CD8-positive, alpha-beta memory T cell (primary cell): Measurements from ENCODE around the gene SPNS2. TPM values are rescaled to one million over a fixed set of nuclear protein-coding genes. Genes with fewer than 3 reads are reported as not detected.

Experiments used
- CTCF ChIA-PET: fragments of 350-600 bp; sonication (Branson Sonifier 250); formaldehyde crosslinking; loops from one replicate; lab custom pipeline; 2021; ENCODE audit warnings: antibody characterized with exemption; lab: Charles Lee
- POLR2A ChIA-PET: fragments of 350-600 bp; sonication (Branson Sonifier 250); formaldehyde crosslinking; loops from one replicate; lab custom pipeline; 2021; ENCODE audit warnings: antibody characterized with exemption; lab: Charles Lee
- DNase-seq, 5 donors: peaks; one replicate each; pipeline versions ENCODE4 v3.0.0 to v3.0.0-alpha.2; 2020 to 2022; ENCODE audit warnings: mixed read lengths in 1 of 5
- H3K27ac ChIP-seq: one replicate; pipeline ENCODE4 v1.7.0; 2013; ENCODE audit warnings: low read depth, mild to moderate bottlenecking, low read length, moderate library complexity
- H3K27me3 ChIP-seq: 2 replicates; pipeline ENCODE4 v1.7.0; 2013; ENCODE audit warnings: low read length, mild to moderate bottlenecking; ENCODE audit not compliant: insufficient read depth, poor library complexity, severe bottlenecking
- H3K36me3 ChIP-seq: 2 replicates; pipeline ENCODE4 v1.7.0; 2013; ENCODE audit warnings: mild to moderate bottlenecking, low read length, moderate library complexity; ENCODE audit not compliant: insufficient read depth
- H3K4me1 ChIP-seq: 2 replicates; pipeline ENCODE4 v1.7.0; 2013; ENCODE audit warnings: mild to moderate bottlenecking, low read length, moderate library complexity; ENCODE audit not compliant: insufficient read depth
- H3K4me3 ChIP-seq: 2 replicates; pipeline ENCODE4 v1.7.0; 2013; ENCODE audit warnings: mild to moderate bottlenecking, low read length
- H3K9me3 ChIP-seq: 2 replicates; pipeline ENCODE4 v1.7.0; 2013; ENCODE audit warnings: mild to moderate bottlenecking, low read length
- H3K27ac Mint-ChIP-seq, 8 donors: one replicate each; pipeline ENCODE4 v1.8.0; 2020 to 2021; ENCODE audit warnings: mixed read lengths in 8 of 8, mild to moderate bottlenecking in 6 of 8, inconsistent platforms in 3 of 8, moderate library complexity in 3 of 8
- H3K27me3 Mint-ChIP-seq, 2 donors: one replicate each; pipeline ENCODE4 v1.8.0; 2020 to 2021; ENCODE audit warnings: mixed read lengths in 2 of 2, mild to moderate bottlenecking in 1 of 2, moderate library complexity in 1 of 2
- H3K36me3 Mint-ChIP-seq, 3 donors: one replicate each; pipeline ENCODE4 v1.8.0; 2020 to 2021; ENCODE audit warnings: mixed read lengths in 3 of 3, inconsistent platforms in 1 of 3, mild to moderate bottlenecking in 1 of 3
- H3K4me1 Mint-ChIP-seq, 3 donors: one replicate each; pipeline ENCODE4 v1.8.0; 2020 to 2021; ENCODE audit warnings: mixed read lengths in 3 of 3, inconsistent platforms in 1 of 3, mild to moderate bottlenecking in 1 of 3
- H3K4me3 Mint-ChIP-seq, 7 donors: one replicate each; pipeline ENCODE4 v1.8.0; 2020 to 2021; ENCODE audit warnings: mixed read lengths in 7 of 7, mild to moderate bottlenecking in 6 of 7, moderate library complexity in 4 of 7, inconsistent platforms in 2 of 7
- H3K9me3 Mint-ChIP-seq, 5 donors: one replicate each; pipeline ENCODE4 v1.8.0; 2020 to 2022; ENCODE audit warnings: mixed read lengths in 5 of 5, mild to moderate bottlenecking in 3 of 5, moderate library complexity in 2 of 5, inconsistent platforms in 1 of 5
- polyA plus RNA-seq: library from polyadenylated mRNA; unstranded; fragments of 300-500 nt; fragmentation: Illumina TruSeq; gene quantifications from one replicate; pipeline ENCODE4 v1.2.3, GENCODE V29; 2021
- total RNA-seq, 2 experiments: library from RNA; stranded (reverse); gene quantifications; one replicate each; pipeline ENCODE4 v1.2.3, GENCODE V29; 2021

SPNS2 gene
- total and polyA plus RNA-seq, 3 experiments from 2014 or later: 0.10 to 0.50 (median 0.49) TPM

- CTCF ChIA-PET: no interaction called here
- H3K36me3 Mint-ChIP-seq: peaks cover 0 to 63% (median 0%) of the 10 kb centered on the region in 3 donors
- POLR2A ChIA-PET: no interaction called here
- no peaks in the 10 kb centered on the region for H3K9me3 Mint-ChIP-seq
- no peak for DNase-seq
- H3K27me3 Mint-ChIP-seq: no peaks in the 10 kb centered on the region
- Histone ChIP-seq H3K36me3 (peaks cover 14% of the 10 kb centered on the region), H3K27ac (no peak overlapping the region), H3K4me3 (no peak overlapping the region), H3K27me3 (no peaks in the 10 kb centered on the region), H3K4me1 (no peaks in the 10 kb centered on the region), H3K9me3 (no peaks in the 10 kb centered on the region)
- peaks cover 0 to 4% (median 0%) of the 10 kb centered on the region in 3 donors for H3K4me1 Mint-ChIP-seq
- H3K4me3 Mint-ChIP-seq: no peak overlapping the region
- H3K27ac Mint-ChIP-seq: no peak overlapping the region
These were observed 41.0 kb downstream of the SPNS2 start for GRCh38 chr17:4539576-4540223.

- no peak for DNase-seq
- no peaks in the 10 kb centered on the region for H3K9me3 Mint-ChIP-seq
- H3K27ac Mint-ChIP-seq: peak overlapping the region in 1 of 8 donors; percentile 64
- no peak overlapping the region for H3K4me3 ChIP-seq
- peaks cover 0 to 4% (median 0%) of the 10 kb centered on the region in 3 donors for H3K4me1 Mint-ChIP-seq
- H3K27me3 Mint-ChIP-seq: no peaks in the 10 kb centered on the region
- no peak overlapping the region for H3K4me3 Mint-ChIP-seq
- no peak overlapping the region for H3K27ac ChIP-seq
- H3K36me3 ChIP-seq: peaks cover 14% of the 10 kb centered on the region
- H3K9me3 ChIP-seq: no peaks in the 10 kb centered on the region
- H3K27me3 ChIP-seq: no peaks in the 10 kb centered on the region
- H3K36me3 Mint-ChIP-seq: peaks cover 0 to 67% (median 0%) of the 10 kb centered on the region in 3 donors
- ChIA-PET CTCF (no interaction called here), POLR2A (no interaction called here)
- H3K4me1 ChIP-seq: no peaks in the 10 kb centered on the region
These were observed 41.6 kb downstream of the SPNS2 start for GRCh38 chr17:4540224-4540651.

GRCh38 chr17:4540687-4541327 is 42.1 kb downstream of the SPNS2 start:
- Mint-ChIP-seq H3K4me1 (peaks cover 0 to 2% (median 0%) of the 10 kb centered on the region in 3 donors), H3K4me3 (no peak overlapping the region), H3K9me3 (no peaks in the 10 kb centered on the region), H3K27ac (peak overlapping the region in 1 of 8 donors; percentile 73), H3K27me3 (no peaks in the 10 kb centered on the region), H3K36me3 (peaks cover 0 to 68% (median 0%) of the 10 kb centered on the region in 3 donors)
- H3K36me3 ChIP-seq: peaks cover 14% of the 10 kb centered on the region
- CTCF ChIA-PET: interaction anchor here (1.4 kb wide), 1 partner anchor 59 kb away, joined by 3 read pairs; no protein-coding TSS in a partner anchor
- H3K4me3 ChIP-seq: no peak overlapping the region
- no peak for DNase-seq
- H3K27ac ChIP-seq: no peak overlapping the region
- no peaks in the 10 kb centered on the region for H3K27me3 ChIP-seq
- no peaks in the 10 kb centered on the region for H3K9me3 ChIP-seq
- POLR2A ChIA-PET: interaction anchor here (0.7 kb wide), 1 partner anchor 48 kb away, joined by 4 read pairs; no protein-coding TSS in a partner anchor
- H3K4me1 ChIP-seq: no peaks in the 10 kb centered on the region

GRCh38 chr17:4541328-4542002 is 42.8 kb downstream of the SPNS2 start:
- Mint-ChIP-seq H3K4me1 (peaks cover 0 to 2% (median 0%) of the 10 kb centered on the region in 3 donors), H3K27ac (peak overlapping the region in 1 of 8 donors; percentile 43), H3K9me3 (no peaks in the 10 kb centered on the region), H3K36me3 (peaks cover 0 to 75% (median 0%) of the 10 kb centered on the region in 3 donors), H3K27me3 (no peaks in the 10 kb centered on the region), H3K4me3 (no peak overlapping the region)
- no peak for DNase-seq
- H3K36me3 ChIP-seq: peaks cover 15% of the 10 kb centered on the region
- CTCF ChIA-PET: interaction anchor here (1.0 to 1.4 kb wide), 2 partner anchors 60 to 120 kb away, joined by 3 read pairs; no protein-coding TSS in a partner anchor
- POLR2A ChIA-PET: interaction anchor here (0.7 kb wide), 1 partner anchor 48 kb away, joined by 4 read pairs; no protein-coding TSS in a partner anchor
- no peaks in the 10 kb centered on the region for H3K27me3 ChIP-seq
- no peak overlapping the region for H3K4me3 ChIP-seq
- no peaks in the 10 kb centered on the region for H3K9me3 ChIP-seq
- no peak overlapping the region for H3K27ac ChIP-seq
- H3K4me1 ChIP-seq: no peaks in the 10 kb centered on the region

- no peaks in the 10 kb centered on the region for H3K27me3 Mint-ChIP-seq
- no peak overlapping the region for H3K4me3 Mint-ChIP-seq
- Histone ChIP-seq H3K9me3 (no peaks in the 10 kb centered on the region), H3K27ac (no peak overlapping the region), H3K36me3 (peaks cover 22% of the 10 kb centered on the region), H3K4me3 (no peak overlapping the region), H3K4me1 (no peaks in the 10 kb centered on the region), H3K27me3 (no peaks in the 10 kb centered on the region)
- H3K27ac Mint-ChIP-seq: peak overlapping the region in 1 of 8 donors; percentile 61
- no peak for DNase-seq
- no peaks in the 10 kb centered on the region for H3K9me3 Mint-ChIP-seq
- H3K4me1 Mint-ChIP-seq: peaks cover 0 to 2% (median 0%) of the 10 kb centered on the region in 3 donors
- H3K36me3 Mint-ChIP-seq: peaks cover 0 to 81% (median 0%) of the 10 kb centered on the region in 3 donors
- ChIA-PET POLR2A (interaction anchor here (0.5 kb wide), 1 partner anchor 12 kb away, joined by 3 read pairs; no protein-coding TSS in a partner anchor), CTCF (interaction anchor here (0.9 to 1.4 kb wide), 3 partner anchors 23 to 121 kb away, joined by 3 read pairs; no protein-coding TSS in a partner anchor)
These were observed 43.5 kb downstream of the SPNS2 start for GRCh38 chr17:4542003-4542725.

GRCh38 chr17:4542726-4543191 is 44.1 kb downstream of the SPNS2 start:
- H3K27ac Mint-ChIP-seq: no peak overlapping the region
- H3K27me3 Mint-ChIP-seq: no peaks in the 10 kb centered on the region
- Histone ChIP-seq H3K36me3 (peaks cover 26% of the 10 kb centered on the region), H3K27me3 (no peaks in the 10 kb centered on the region), H3K9me3 (no peaks in the 10 kb centered on the region), H3K4me3 (no peak overlapping the region), H3K4me1 (no peaks in the 10 kb centered on the region), H3K27ac (no peak overlapping the region)
- peaks cover 0 to 2% (median 0%) of the 10 kb centered on the region in 3 donors for H3K4me1 Mint-ChIP-seq
- CTCF ChIA-PET: interaction anchor here (0.9 kb wide), 1 partner anchor 22 kb away, joined by 3 read pairs; no protein-coding TSS in a partner anchor
- no peaks in the 10 kb centered on the region for H3K9me3 Mint-ChIP-seq
- peaks cover 0 to 82% (median 0%) of the 10 kb centered on the region in 3 donors for H3K36me3 Mint-ChIP-seq
- no peak overlapping the region for H3K4me3 Mint-ChIP-seq
- POLR2A ChIA-PET: interaction anchor here (0.5 kb wide), 1 partner anchor 12 kb away, joined by 3 read pairs; no protein-coding TSS in a partner anchor
- no peak for DNase-seq

- Histone ChIP-seq H3K4me1 (no peaks in the 10 kb centered on the region), H3K27me3 (no peaks in the 10 kb centered on the region), H3K27ac (no peak overlapping the region), H3K36me3 (peaks cover 34% of the 10 kb centered on the region), H3K4me3 (no peak overlapping the region), H3K9me3 (no peaks in the 10 kb centered on the region)
- Mint-ChIP-seq H3K27ac (no peak overlapping the region), H3K4me1 (peaks cover 0 to 2% (median 0%) of the 10 kb centered on the region in 3 donors), H3K9me3 (no peaks in the 10 kb centered on the region), H3K36me3 (peaks cover 0 to 83% (median 0%) of the 10 kb centered on the region in 3 donors), H3K4me3 (no peak overlapping the region), H3K27me3 (no peaks in the 10 kb centered on the region)
- POLR2A ChIA-PET: no interaction called here
- DNase-seq: no peak
- CTCF ChIA-PET: interaction anchor here (1.1 to 1.3 kb wide), 2 partner anchors 21 to 31 kb away, joined by 3 to 4 read pairs; no protein-coding TSS in a partner anchor
These were observed 44.9 kb downstream of the SPNS2 start for GRCh38 chr17:4543557-4544026.
